Activated naive CD8-positive, alpha-beta T cell treated with anti-CD3 and anti-CD28 coated beads for 36 hours (primary cell): ENCODE results near the gene SPATA31E1. TPM values are rescaled to one million over a fixed set of nuclear protein-coding genes. Genes with fewer than 3 reads are reported as not detected.
"Not testable (repeated sequence)": the region's sequence is repeated elsewhere in the genome, so short reads cannot be mapped to it uniquely, and the experiment has no call there.

Source experiments
- DNase-seq: peaks from one replicate; pipeline ENCODE4 v3.0.0; 2021
- H3K27ac Mint-ChIP-seq: one replicate; pipeline ENCODE4 v1.8.0; 2022; ENCODE audit warnings: mild to moderate bottlenecking, moderate library complexity, mixed read lengths
- H3K27me3 Mint-ChIP-seq: one replicate; pipeline ENCODE4 v1.8.0; 2022; ENCODE audit warnings: mild to moderate bottlenecking, mixed read lengths
- H3K36me3 Mint-ChIP-seq: one replicate; pipeline ENCODE4 v1.8.0; 2021; ENCODE audit warnings: mild to moderate bottlenecking, mixed read lengths
- H3K4me1 Mint-ChIP-seq: one replicate; pipeline ENCODE4 v1.8.0; 2021; ENCODE audit warnings: mixed read lengths
- H3K4me3 Mint-ChIP-seq: one replicate; pipeline ENCODE4 v1.8.0; 2022; ENCODE audit warnings: mild to moderate bottlenecking, moderate library complexity, mixed read lengths
- H3K9me3 Mint-ChIP-seq: one replicate; pipeline ENCODE4 v1.8.0; 2022; ENCODE audit warnings: mixed read lengths
- total RNA-seq, 2 experiments: library from RNA; stranded (reverse); gene quantifications; one replicate each; pipeline ENCODE4 v1.2.3, GENCODE V29; 2021

The SPATA31E1 gene
- total RNA-seq, 2 experiments from 2014 or later = not detected

- not testable (repeated sequence) for H3K4me3 Mint-ChIP-seq, H3K4me1 Mint-ChIP-seq, H3K9me3 Mint-ChIP-seq, DNase-seq, H3K27me3 Mint-ChIP-seq, H3K36me3 Mint-ChIP-seq, H3K27ac Mint-ChIP-seq
Observed at GRCh38 chr9:87921561-87921960, 38.9 kb downstream of the SPATA31E1 start.

GRCh38 chr9:87923012-87923411 lies 40.3 kb downstream of the SPATA31E1 start:
- not testable (repeated sequence) for H3K27me3 Mint-ChIP-seq, H3K4me1 Mint-ChIP-seq, H3K4me3 Mint-ChIP-seq, H3K36me3 Mint-ChIP-seq, H3K27ac Mint-ChIP-seq, H3K9me3 Mint-ChIP-seq, DNase-seq

- not testable (repeated sequence) for H3K27ac Mint-ChIP-seq, H3K9me3 Mint-ChIP-seq, DNase-seq, H3K36me3 Mint-ChIP-seq, H3K4me3 Mint-ChIP-seq, H3K4me1 Mint-ChIP-seq, H3K27me3 Mint-ChIP-seq
Observed at GRCh38 chr9:87924851-87925250, 42.2 kb downstream of the SPATA31E1 start.

DNA sequence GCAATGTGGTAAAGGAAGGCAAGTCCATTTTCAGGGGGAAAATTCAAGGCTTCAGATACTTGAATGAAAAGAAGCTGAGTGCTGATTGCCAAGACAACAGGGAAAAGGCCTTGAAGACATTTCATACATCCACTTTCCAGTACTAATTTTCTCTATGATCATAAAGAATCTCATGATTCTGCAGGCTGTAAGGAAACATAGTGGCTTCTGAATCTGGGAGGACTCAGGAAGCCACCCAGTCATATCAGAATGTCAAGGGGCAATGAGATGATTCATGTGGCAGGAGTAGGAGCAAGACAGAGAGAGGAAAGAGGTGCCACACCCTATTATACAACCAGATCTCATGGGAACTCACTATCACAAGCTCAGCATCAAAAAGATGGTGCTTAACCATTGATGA lies 46.5 kb downstream of the SPATA31E1 start:
- not testable (repeated sequence) for H3K4me1 Mint-ChIP-seq, H3K27me3 Mint-ChIP-seq

GRCh38 chr9:87934444-87934843 lies 51.8 kb downstream of the SPATA31E1 start:
- not testable (repeated sequence) for DNase-seq, H3K36me3 Mint-ChIP-seq, H3K4me3 Mint-ChIP-seq, H3K27ac Mint-ChIP-seq, H3K9me3 Mint-ChIP-seq, H3K4me1 Mint-ChIP-seq
- peaks cover 11% of the 10 kb centered on the region for H3K27me3 Mint-ChIP-seq

More for the DNA sequence above, 46.5 kb downstream of the SPATA31E1 start:
- H3K36me3 Mint-ChIP-seq, DNase-seq, H3K9me3 Mint-ChIP-seq, H3K27ac Mint-ChIP-seq, H3K4me3 Mint-ChIP-seq: not testable (repeated sequence)

GRCh38 chr9:87937352-87937751 lies 54.7 kb downstream of the SPATA31E1 start:
- not testable (repeated sequence) for H3K4me3 Mint-ChIP-seq, H3K27ac Mint-ChIP-seq, H3K4me1 Mint-ChIP-seq, H3K36me3 Mint-ChIP-seq, H3K9me3 Mint-ChIP-seq
- peak; percentile 12 for DNase-seq
- H3K27me3 Mint-ChIP-seq = peaks cover 13% of the 10 kb centered on the region

DNA sequence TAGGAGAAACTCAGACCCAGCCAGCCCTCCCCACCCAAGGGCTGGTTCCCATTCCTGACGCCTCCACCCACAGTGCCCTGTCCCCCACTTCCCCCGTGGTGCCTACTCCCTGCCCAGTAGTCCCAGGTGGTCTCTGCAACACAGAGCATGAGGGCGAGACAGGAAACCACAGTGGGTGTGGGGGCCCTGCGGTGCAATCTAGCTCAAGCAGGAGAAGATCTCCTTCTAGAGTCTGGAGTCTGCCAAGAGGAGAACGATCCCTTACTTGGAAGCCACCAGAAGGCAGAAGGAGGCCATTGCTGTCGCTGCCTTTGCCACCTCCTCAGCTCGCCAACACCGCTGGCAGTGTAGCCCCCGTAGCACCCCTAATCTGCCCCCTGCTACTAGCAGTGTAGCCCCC lies 55.2 kb downstream of the SPATA31E1 start:
- peaks cover 13% of the 10 kb centered on the region for H3K27me3 Mint-ChIP-seq
- H3K36me3 Mint-ChIP-seq, H3K4me3 Mint-ChIP-seq, H3K27ac Mint-ChIP-seq, DNase-seq, H3K9me3 Mint-ChIP-seq, H3K4me1 Mint-ChIP-seq: not testable (repeated sequence)

- H3K4me1 Mint-ChIP-seq, DNase-seq, H3K27ac Mint-ChIP-seq, H3K36me3 Mint-ChIP-seq, H3K9me3 Mint-ChIP-seq, H3K4me3 Mint-ChIP-seq: not testable (repeated sequence)
- peaks cover 13% of the 10 kb centered on the region for H3K27me3 Mint-ChIP-seq
Observed at GRCh38 chr9:87938336-87938735, 55.7 kb downstream of the SPATA31E1 start.

Other genes starting within 250 kb of the SPATA31E1 start
- gene CTSL, start 156.8 kb upstream of the SPATA31E1 start, total RNA-seq = 1 to 10 TPM; 1.4 to 1.5 TPM
- not detected for gene SPATA31C1, start 35.1 kb downstream of the SPATA31E1 start, total RNA-seq
- gene CDK20, start 91.7 kb downstream of the SPATA31E1 start, total RNA-seq = 1 to 10 TPM; 3.4 to 3.5 TPM